Keratinocyte (primary cell): ENCODE results near the gene ITIH4. TPM values are rescaled to one million over a fixed set of nuclear protein-coding genes. Genes with fewer than 3 reads are reported as not detected.

Source experiments
- DNase-seq: peaks from one replicate; pipeline ENCODE4 v3.0.0-alpha.2; 2011; ENCODE audit warnings: low read depth, missing footprints, low spot score
- FAIRE-seq: peaks from 2 replicates; lab custom pipeline; 2011; peaks lifted over from hg19 to GRCh38; lab: Jason Lieb, UNC
- H2AFZ ChIP-seq: 2 replicates; pipeline ENCODE4 v1.6.0; 2012; ENCODE audit warnings: low read length, control low read depth, inconsistent platforms; ENCODE audit not compliant: control insufficient read depth
- H3K27ac ChIP-seq: 2 replicates; pipeline ENCODE4 v1.5.1; 2011; ENCODE audit warnings: low read length; ENCODE audit not compliant: control insufficient read depth, insufficient read depth
- H3K27me3 ChIP-seq: 3 replicates; pipeline ENCODE4 v1.6.0; 2011; ENCODE audit warnings: low read length; ENCODE audit not compliant: control insufficient read depth, insufficient read depth; ENCODE audit errors: extremely low read depth
- H3K36me3 ChIP-seq, 2 experiments: 2 replicates in 1 of 2; 3 replicates in 1 of 2; pipeline ENCODE4 v1.5.1; 2011; ENCODE audit warnings: low read length in 2 of 2, mild to moderate bottlenecking in 1 of 2; ENCODE audit not compliant: control insufficient read depth in 2 of 2, insufficient read depth in 2 of 2; ENCODE audit errors: extremely low read depth in 1 of 2
- H3K4me1 ChIP-seq: 3 replicates; pipeline ENCODE4 v1.5.1; 2011; ENCODE audit warnings: low read length; ENCODE audit not compliant: control insufficient read depth, insufficient read depth; ENCODE audit errors: extremely low read depth
- H3K4me2 ChIP-seq: 3 replicates; pipeline ENCODE4 v1.6.0; 2011; ENCODE audit warnings: low read depth, low read length; ENCODE audit not compliant: control insufficient read depth, insufficient read depth; ENCODE audit errors: extremely low read depth
- H3K4me3 ChIP-seq, 3 experiments: fragments of 200-600 bp in 1 of 3; sonication (generic) in 1 of 3; 2 replicates in 2 of 3; 3 replicates in 1 of 3; pipeline ENCODE4 v1.5.1; 2011 to 2016; ENCODE audit warnings: low read length in 3 of 3, mild to moderate bottlenecking in 3 of 3, control low read depth in 2 of 3, inconsistent platforms in 1 of 3, low read depth in 1 of 3, mixed read lengths in 1 of 3, mixed run types in 1 of 3, moderate library complexity in 1 of 3; ENCODE audit not compliant: control insufficient read depth in 2 of 3, insufficient read depth in 2 of 3; ENCODE audit errors: extremely low read depth in 1 of 3
- H3K79me2 ChIP-seq: 2 replicates; pipeline ENCODE4 v1.6.0; 2012; ENCODE audit warnings: low read length; ENCODE audit not compliant: control insufficient read depth, insufficient read depth
- H3K9ac ChIP-seq: 3 replicates; pipeline ENCODE4 v1.6.0; 2011; ENCODE audit warnings: low read length; ENCODE audit not compliant: control insufficient read depth, insufficient read depth; ENCODE audit errors: extremely low read depth
- H3K9me1 ChIP-seq: 3 replicates; pipeline ENCODE4 v1.6.0; 2011; ENCODE audit warnings: low read length; ENCODE audit not compliant: control insufficient read depth, insufficient read depth; ENCODE audit errors: extremely low read depth
- H3K9me3 ChIP-seq: 2 replicates; pipeline ENCODE4 v1.5.1; 2012; ENCODE audit warnings: low read depth, low read length; ENCODE audit not compliant: control insufficient read depth
- H4K20me1 ChIP-seq: 3 replicates; pipeline ENCODE4 v1.6.0; 2011; ENCODE audit warnings: low read length; ENCODE audit not compliant: control insufficient read depth, insufficient read depth; ENCODE audit errors: extremely low read depth
- EZH2 ChIP-seq: IDR thresholded peaks from one replicate; pipeline ENCODE4 v1.6.1; 2012; ENCODE audit warnings: inconsistent platforms, mild to moderate bottlenecking, low read length, moderate library complexity
- dilution Hi-C: fragments of 300-500 bp; cut with MboI; formaldehyde crosslinking; loops from one replicate; pipeline ENCODE4 v1.7.0; 2020; ENCODE audit warnings: low sequenced_read_pairs; ENCODE audit not compliant: extremely low pct_ligation_motif_present
- polyA plus RNA-seq, 5 experiments: library from polyadenylated mRNA; depleted of rRNA in 3 of 5; stranded (reverse) in 3 of 5; stranded (forward) in 1 of 5; unstranded in 1 of 5; fragments of >200 nt; gene quantifications; 1 replicate in 1 of 5; 2 replicates in 3 of 5; 3 replicates in 1 of 5; pipeline versions ENCODE4 v1.2.1 to v1.2.3, GENCODE V29; 2011 to 2012; ENCODE audit warnings: missing spikeins in 2 of 5, low read depth in 1 of 5, low replicate concordance in 1 of 5
- TF ChIP-seq, protein P1 (sequence below), 3 experiments: IDR thresholded peaks in 1 of 3; conservative IDR thresholded peaks in 1 of 3; optimal IDR thresholded peaks in 1 of 3; 2 replicates in 2 of 3; 3 replicates in 1 of 3; pipeline versions ENCODE3 to v1.5.1; 2011; ENCODE audit warnings: low read length in 3 of 3, mild to moderate bottlenecking in 3 of 3, moderate library complexity in 2 of 3, control low read depth in 1 of 3, inconsistent platforms in 1 of 3; ENCODE audit not compliant: insufficient read depth in 2 of 3; ENCODE audit errors: extremely low read depth in 1 of 3

ITIH4 gene
- polyA plus RNA-seq, 1 donor (not counting 4 experiments of a cell fraction or from before 2014, with no cell fraction given): 1.4 TPM

DNA sequence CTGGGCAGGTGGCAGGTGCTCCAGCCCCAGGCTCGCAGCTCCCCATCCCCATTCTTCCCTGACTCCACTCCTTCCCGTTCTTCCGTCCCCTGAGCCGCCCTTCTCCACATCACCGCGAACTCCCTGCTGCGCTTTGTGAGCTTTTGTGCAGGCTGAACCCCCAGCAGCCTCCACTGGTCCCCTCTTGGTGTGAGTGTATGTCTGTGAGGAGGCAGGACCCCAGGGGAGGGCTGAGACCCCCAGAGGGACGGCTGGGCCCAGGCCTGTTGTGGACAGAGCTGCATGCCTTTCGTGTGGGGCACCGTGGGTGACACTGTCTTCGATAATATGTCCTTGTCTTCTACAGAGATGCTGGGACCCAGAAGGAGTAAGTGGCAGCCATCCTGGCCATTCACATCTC is 43.2 kb downstream of the ITIH4 start:
- no peak for TF ChIP-seq EZH2
- TF ChIP-seq, protein P1, sequence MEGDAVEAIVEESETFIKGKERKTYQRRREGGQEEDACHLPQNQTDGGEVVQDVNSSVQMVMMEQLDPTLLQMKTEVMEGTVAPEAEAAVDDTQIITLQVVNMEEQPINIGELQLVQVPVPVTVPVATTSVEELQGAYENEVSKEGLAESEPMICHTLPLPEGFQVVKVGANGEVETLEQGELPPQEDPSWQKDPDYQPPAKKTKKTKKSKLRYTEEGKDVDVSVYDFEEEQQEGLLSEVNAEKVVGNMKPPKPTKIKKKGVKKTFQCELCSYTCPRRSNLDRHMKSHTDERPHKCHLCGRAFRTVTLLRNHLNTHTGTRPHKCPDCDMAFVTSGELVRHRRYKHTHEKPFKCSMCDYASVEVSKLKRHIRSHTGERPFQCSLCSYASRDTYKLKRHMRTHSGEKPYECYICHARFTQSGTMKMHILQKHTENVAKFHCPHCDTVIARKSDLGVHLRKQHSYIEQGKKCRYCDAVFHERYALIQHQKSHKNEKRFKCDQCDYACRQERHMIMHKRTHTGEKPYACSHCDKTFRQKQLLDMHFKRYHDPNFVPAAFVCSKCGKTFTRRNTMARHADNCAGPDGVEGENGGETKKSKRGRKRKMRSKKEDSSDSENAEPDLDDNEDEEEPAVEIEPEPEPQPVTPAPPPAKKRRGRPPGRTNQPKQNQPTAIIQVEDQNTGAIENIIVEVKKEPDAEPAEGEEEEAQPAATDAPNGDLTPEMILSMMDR (optimal IDR thresholded peaks at IDR 0.05 in 1 of 3, IDR thresholded peaks at IDR 0.05 in 1 of 3, conservative IDR thresholded peaks at IDR 0.05 in 1 of 3; ENCODE audit: extremely low read depth in 1 of 3, insufficient read depth in 2 of 3, low read length in 3 of 3): no peak
- no peaks in the 10 kb centered on the region for H3K36me3 ChIP-seq
- H3K27me3 ChIP-seq: peaks cover 17% of the 10 kb centered on the region
- no peaks in the 10 kb centered on the region for H3K79me2 ChIP-seq
- H3K9me3 ChIP-seq: no peaks in the 10 kb centered on the region
- FAIRE-seq (no peak), DNase-seq (no peak)
- no peak overlapping the region for H3K4me3 ChIP-seq
- no peak overlapping the region for H3K9ac ChIP-seq
- no peak overlapping the region for H3K4me2 ChIP-seq
- H3K27ac ChIP-seq: no peak overlapping the region
- H4K20me1 ChIP-seq: no peaks in the 10 kb centered on the region
- dilution Hi-C loops: no loop called here
- no peaks in the 10 kb centered on the region for H3K9me1 ChIP-seq
- H3K4me1 ChIP-seq: no peaks in the 10 kb centered on the region
- no peak overlapping the region for H2AFZ ChIP-seq

DNA sequence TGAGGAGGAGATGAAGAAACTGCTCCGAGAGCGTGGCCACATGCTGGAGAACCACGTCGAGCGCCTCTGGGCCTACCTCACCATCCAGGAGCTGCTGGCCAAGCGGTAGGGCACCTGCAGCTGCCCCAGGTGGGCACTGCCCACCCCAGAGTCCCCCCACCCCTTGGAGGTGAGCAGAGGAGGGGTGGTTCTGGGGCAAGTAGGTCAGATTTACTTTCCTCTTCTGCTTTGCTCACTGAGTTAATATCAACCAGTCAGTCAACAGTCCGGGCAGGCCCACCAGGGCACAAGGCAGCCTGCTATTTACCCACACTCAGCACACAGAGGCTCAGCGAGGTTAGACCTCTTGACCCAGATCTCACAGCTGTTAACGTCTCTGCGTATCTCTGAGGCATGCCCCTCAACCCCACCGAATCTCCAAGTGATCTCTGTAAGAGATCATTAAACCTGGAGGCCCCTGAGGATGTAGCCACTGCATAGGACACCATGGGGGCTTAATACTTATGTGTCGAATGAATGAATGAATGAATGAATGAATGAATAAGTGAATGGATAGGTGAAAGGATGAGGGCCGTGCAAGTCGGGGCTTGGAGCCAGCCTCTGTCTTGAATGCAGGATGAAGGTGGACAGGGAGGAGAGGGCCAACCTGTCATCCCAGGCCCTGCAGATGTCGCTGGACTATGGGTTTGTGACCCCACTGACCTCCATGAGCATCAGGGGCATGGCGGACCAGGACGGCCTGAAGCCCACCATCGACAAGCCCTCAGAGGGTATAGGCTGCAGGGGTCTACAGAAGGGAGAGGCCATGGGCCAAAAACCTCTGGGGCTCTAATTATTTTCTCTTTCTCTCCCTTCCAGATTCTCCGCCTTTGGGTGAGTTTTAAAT is 43.9 kb downstream of the ITIH4 start:
- Histone ChIP-seq H3K36me3 (no peaks in the 10 kb centered on the region), H3K9me1 (no peaks in the 10 kb centered on the region), H3K9me3 (no peaks in the 10 kb centered on the region), H2AFZ (no peak overlapping the region), H3K27ac (no peak overlapping the region), H3K79me2 (no peaks in the 10 kb centered on the region), H3K27me3 (peaks cover 17% of the 10 kb centered on the region), H3K4me1 (no peaks in the 10 kb centered on the region), H3K9ac (no peak overlapping the region), H3K4me3 (no peak overlapping the region), H3K4me2 (no peak overlapping the region), H4K20me1 (no peaks in the 10 kb centered on the region)
- dilution Hi-C loops: no loop called here
- DNase-seq (no peak), FAIRE-seq (no peak)
- TF ChIP-seq, protein P1 (optimal IDR thresholded peaks at IDR 0.05 in 1 of 3, IDR thresholded peaks at IDR 0.05 in 1 of 3, conservative IDR thresholded peaks at IDR 0.05 in 1 of 3; ENCODE audit: extremely low read depth in 1 of 3, insufficient read depth in 2 of 3, low read length in 3 of 3): no peak
- TF ChIP-seq EZH2: no peak
